NCI-H1417 treated with DMSO at 0.1 percent for 48 hours (cell line): ENCODE results near the gene DMPK.

ENCODE experiments used
- DNase-seq: peaks from one replicate; lab custom pipeline; 2025; lab: John Stamatoyannopoulos, UW

DMPK gene

GRCh38 chr19:45782162-45782691 lies at the start of gene DMPK:
TSS of gene DMPK (minus strand) at chr19:45782490. CDS start at chr19:45782352, 138 bp downstream.
- no peak for DNase-seq

- no peak for DNase-seq
Observed at GRCh38 chr19:45828945-45829344, 46.7 kb upstream of the DMPK start.

- no peak for DNase-seq
Observed at GRCh38 chr19:45828523-45828922, 46.2 kb upstream of the DMPK start.

GRCh38 chr19:45827459-45828093 lies 45.3 kb upstream of the DMPK start:
- no peak for DNase-seq

- DNase-seq = no peak
Observed at GRCh38 chr19:45826934-45827333, 44.6 kb upstream of the DMPK start.

GRCh38 chr19:45825917-45826893 lies 43.9 kb upstream of the DMPK start:
- no peak for DNase-seq

- no peak for DNase-seq
Observed at GRCh38 chr19:45825263-45825605, 42.9 kb upstream of the DMPK start.

GRCh38 chr19:45824531-45825262 lies 42.4 kb upstream of the DMPK start:
- DNase-seq = no peak

- no peak for DNase-seq
Observed at GRCh38 chr19:45824041-45824471, 41.8 kb upstream of the DMPK start.

- no peak for DNase-seq
Observed at GRCh38 chr19:45823182-45823581, 40.9 kb upstream of the DMPK start.

GRCh38 chr19:45822716-45823115 lies 40.4 kb upstream of the DMPK start:
- no peak for DNase-seq

GRCh38 chr19:45821570-45821969 lies 39.3 kb upstream of the DMPK start:
- no peak for DNase-seq

- no peak for DNase-seq
Observed at GRCh38 chr19:45821103-45821521, 38.8 kb upstream of the DMPK start.

GRCh38 chr19:45820413-45821102 lies 38.3 kb upstream of the DMPK start:
- no peak for DNase-seq

GRCh38 chr19:45819769-45820168 lies 37.5 kb upstream of the DMPK start:
- DNase-seq = no peak

GRCh38 chr19:45817725-45818301 lies 35.5 kb upstream of the DMPK start:
- DNase-seq = no peak

GRCh38 chr19:45817010-45817724 lies 34.9 kb upstream of the DMPK start:
- DNase-seq = no peak

- no peak for DNase-seq
Observed at GRCh38 chr19:45816236-45817009, 34.1 kb upstream of the DMPK start.

- no peak for DNase-seq
Observed at GRCh38 chr19:45815481-45816216, 33.4 kb upstream of the DMPK start.
